ENCODE results near the gene CD3G.

The CD3G gene

DNA sequence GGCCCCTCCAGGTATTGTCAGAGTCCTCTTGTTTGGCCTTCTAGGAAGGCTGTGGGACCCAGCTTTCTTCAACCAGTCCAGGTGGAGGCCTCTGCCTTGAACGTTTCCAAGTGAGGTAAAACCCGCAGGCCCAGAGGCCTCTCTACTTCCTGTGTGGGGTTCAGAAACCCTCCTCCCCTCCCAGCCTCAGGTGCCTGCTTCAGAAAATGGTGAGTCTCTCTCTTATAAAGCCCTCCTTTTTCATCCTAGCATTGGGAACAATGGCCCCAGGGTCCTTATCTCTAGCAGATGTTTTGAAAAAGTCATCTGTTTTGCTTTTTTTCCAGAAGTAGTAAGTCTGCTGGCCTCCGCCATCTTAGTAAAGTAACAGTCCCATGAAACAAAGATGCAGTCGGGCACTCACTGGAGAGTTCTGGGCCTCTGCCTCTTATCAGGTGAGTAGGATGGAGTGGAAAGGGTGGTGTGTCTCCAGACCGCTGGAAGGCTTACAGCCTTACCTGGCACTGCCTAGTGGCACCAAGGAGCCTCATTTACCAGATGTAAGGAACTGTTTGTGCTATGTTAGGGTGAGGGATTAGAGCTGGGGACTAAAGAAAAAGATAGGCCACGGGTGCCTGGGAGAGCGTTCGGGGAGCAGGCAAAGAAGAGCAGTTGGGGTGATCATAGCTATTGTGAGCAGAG, 39.4 kb upstream of the CD3G start, which contains the start of gene CD3E:
CD3E (plus strand) TSS at position 163 of the 681 bp plus-strand sequence; CDS start at position 386, 223 bp downstream.
- TF ChIP-seq SIN3A (IDR thresholded peaks at IDR 0.05; ENCODE audit: borderline replicate concordance, insufficient read depth, low read length) (no peak), TAF1 (IDR thresholded peaks at IDR 0.05; ENCODE audit: borderline replicate concordance, insufficient read depth, low read length) (no peak), FOXP2 (optimal IDR thresholded peaks at IDR 0.05; ENCODE audit: borderline replicate concordance, extremely low read depth, extremely low read length, insufficient read depth) (no peak), POLR2AphosphoS5 (IDR thresholded peaks at IDR 0.05; ENCODE audit: low read depth, low read length) (no peak)
- TF ChIP-seq, protein P1, sequence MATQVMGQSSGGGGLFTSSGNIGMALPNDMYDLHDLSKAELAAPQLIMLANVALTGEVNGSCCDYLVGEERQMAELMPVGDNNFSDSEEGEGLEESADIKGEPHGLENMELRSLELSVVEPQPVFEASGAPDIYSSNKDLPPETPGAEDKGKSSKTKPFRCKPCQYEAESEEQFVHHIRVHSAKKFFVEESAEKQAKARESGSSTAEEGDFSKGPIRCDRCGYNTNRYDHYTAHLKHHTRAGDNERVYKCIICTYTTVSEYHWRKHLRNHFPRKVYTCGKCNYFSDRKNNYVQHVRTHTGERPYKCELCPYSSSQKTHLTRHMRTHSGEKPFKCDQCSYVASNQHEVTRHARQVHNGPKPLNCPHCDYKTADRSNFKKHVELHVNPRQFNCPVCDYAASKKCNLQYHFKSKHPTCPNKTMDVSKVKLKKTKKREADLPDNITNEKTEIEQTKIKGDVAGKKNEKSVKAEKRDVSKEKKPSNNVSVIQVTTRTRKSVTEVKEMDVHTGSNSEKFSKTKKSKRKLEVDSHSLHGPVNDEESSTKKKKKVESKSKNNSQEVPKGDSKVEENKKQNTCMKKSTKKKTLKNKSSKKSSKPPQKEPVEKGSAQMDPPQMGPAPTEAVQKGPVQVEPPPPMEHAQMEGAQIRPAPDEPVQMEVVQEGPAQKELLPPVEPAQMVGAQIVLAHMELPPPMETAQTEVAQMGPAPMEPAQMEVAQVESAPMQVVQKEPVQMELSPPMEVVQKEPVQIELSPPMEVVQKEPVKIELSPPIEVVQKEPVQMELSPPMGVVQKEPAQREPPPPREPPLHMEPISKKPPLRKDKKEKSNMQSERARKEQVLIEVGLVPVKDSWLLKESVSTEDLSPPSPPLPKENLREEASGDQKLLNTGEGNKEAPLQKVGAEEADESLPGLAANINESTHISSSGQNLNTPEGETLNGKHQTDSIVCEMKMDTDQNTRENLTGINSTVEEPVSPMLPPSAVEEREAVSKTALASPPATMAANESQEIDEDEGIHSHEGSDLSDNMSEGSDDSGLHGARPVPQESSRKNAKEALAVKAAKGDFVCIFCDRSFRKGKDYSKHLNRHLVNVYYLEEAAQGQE (IDR thresholded peaks at IDR 0.05; ENCODE audit: insufficient read depth in 1 of 2, low read depth in 2 of 2, low read length in 2 of 2): no peak

DNA sequence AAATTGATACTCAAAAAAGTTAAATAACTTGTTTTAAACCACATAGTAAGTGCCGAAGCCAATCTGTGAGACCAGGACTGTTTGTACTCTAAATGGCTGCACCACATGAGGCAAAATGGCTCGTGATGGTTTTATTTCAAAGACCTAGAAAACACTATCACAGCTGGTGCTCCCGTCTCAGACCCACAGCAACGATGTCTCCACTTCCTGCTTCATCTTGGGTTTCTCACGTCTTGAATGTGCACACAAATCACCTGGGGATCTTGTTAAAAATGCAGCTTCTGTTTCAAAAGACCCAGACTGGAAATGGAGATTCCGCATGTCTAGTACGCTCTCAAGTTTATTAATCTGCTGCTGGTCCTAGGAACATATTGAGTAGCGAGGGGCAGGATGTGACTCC, 38.4 kb upstream of the CD3G start:
- TF ChIP-seq FOXP2 (optimal IDR thresholded peaks at IDR 0.05; ENCODE audit: borderline replicate concordance, extremely low read depth, extremely low read length, insufficient read depth): no peak
- no peak for TF ChIP-seq SIN3A (IDR thresholded peaks at IDR 0.05; ENCODE audit: borderline replicate concordance, insufficient read depth, low read length)
- TF ChIP-seq, protein P1 (IDR thresholded peaks at IDR 0.05; ENCODE audit: insufficient read depth in 1 of 2, low read depth in 2 of 2, low read length in 2 of 2): no peak
- TF ChIP-seq POLR2AphosphoS5 (IDR thresholded peaks at IDR 0.05; ENCODE audit: low read depth, low read length): no peak
- no peak for TF ChIP-seq TAF1 (IDR thresholded peaks at IDR 0.05; ENCODE audit: borderline replicate concordance, insufficient read depth, low read length)

DNA sequence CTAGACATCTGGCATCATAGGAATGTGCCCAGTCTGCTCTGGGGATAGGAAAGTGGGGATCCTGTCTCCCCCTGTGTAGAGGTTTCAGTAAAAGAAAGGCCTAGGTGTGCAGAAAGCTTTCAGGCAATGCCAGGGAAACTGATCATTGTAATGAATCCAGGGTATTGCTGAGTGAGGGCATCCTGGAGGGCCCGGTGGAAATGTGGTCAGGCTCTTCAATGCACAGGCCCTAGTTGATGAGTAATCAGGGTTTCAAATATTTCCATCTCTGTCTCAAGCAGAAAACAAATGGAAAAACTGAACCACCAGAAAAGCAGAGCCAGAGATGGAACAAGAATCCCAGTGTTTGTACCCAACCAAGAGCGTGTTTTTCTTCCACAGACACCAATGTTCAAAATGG, 37.6 kb upstream of the CD3G start:
- TF ChIP-seq TAF1 (IDR thresholded peaks at IDR 0.05; ENCODE audit: borderline replicate concordance, insufficient read depth, low read length): no peak
- no peak for TF ChIP-seq FOXP2 (optimal IDR thresholded peaks at IDR 0.05; ENCODE audit: borderline replicate concordance, extremely low read depth, extremely low read length, insufficient read depth)
- TF ChIP-seq, protein P1 (IDR thresholded peaks at IDR 0.05; ENCODE audit: insufficient read depth in 1 of 2, low read depth in 2 of 2, low read length in 2 of 2): no peak
- no peak for TF ChIP-seq POLR2AphosphoS5 (IDR thresholded peaks at IDR 0.05; ENCODE audit: low read depth, low read length)
- no peak for TF ChIP-seq SIN3A (IDR thresholded peaks at IDR 0.05; ENCODE audit: borderline replicate concordance, insufficient read depth, low read length)

DNA sequence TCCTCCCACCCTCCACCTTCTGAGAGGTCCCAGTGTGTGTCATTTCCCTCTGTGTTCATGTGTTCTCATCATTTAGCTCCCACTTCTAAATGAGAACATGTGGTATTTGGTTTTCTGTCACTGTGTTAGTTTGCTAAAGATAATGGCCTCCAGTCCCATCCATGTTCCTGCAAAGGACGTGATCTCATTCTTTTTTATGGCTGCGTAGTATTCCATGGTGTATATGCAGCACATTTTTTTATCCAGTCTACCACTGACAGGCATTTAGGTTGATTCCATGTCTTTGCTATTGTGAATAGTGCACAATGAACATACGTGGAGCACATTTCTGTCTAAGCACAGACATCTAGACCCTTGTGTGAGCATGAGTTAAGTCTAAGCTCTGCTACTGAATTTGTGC, 33.9 kb upstream of the CD3G start:
- no peak for TF ChIP-seq SIN3A (IDR thresholded peaks at IDR 0.05; ENCODE audit: borderline replicate concordance, insufficient read depth, low read length)
- TF ChIP-seq TAF1 (IDR thresholded peaks at IDR 0.05; ENCODE audit: borderline replicate concordance, insufficient read depth, low read length): no peak
- no peak for TF ChIP-seq FOXP2 (optimal IDR thresholded peaks at IDR 0.05; ENCODE audit: borderline replicate concordance, extremely low read depth, extremely low read length, insufficient read depth)
- TF ChIP-seq POLR2AphosphoS5 (IDR thresholded peaks at IDR 0.05; ENCODE audit: low read depth, low read length): no peak
- TF ChIP-seq, protein P1 (IDR thresholded peaks at IDR 0.05; ENCODE audit: insufficient read depth in 1 of 2, low read depth in 2 of 2, low read length in 2 of 2): no peak
